Memory B cell (primary cell): ENCODE data around the gene ATP13A2.

Experiments used
- ATAC-seq: fragments of 150-1000 bp; cut with Tn5 transposase; 2 replicates; pipeline ENCODE4 v1.10.0; 2021; ENCODE audit warnings: low read depth, mild to moderate bottlenecking, moderate library complexity
- DNase-seq, 2 donors: peaks; one replicate each; pipeline ENCODE4 v3.0.0; 2022; ENCODE audit warnings: low spot score in 2 of 2
- H3K27ac Mint-ChIP-seq: one replicate; pipeline ENCODE4 v1.8.0; 2022; ENCODE audit warnings: mild to moderate bottlenecking, moderate library complexity, mixed read lengths
- H3K27me3 Mint-ChIP-seq: one replicate; pipeline ENCODE4 v1.8.0; 2022; ENCODE audit warnings: mixed read lengths
- H3K36me3 Mint-ChIP-seq: one replicate; pipeline ENCODE4 v1.8.0; 2022; ENCODE audit warnings: mild to moderate bottlenecking, mixed read lengths
- H3K4me1 Mint-ChIP-seq: one replicate; pipeline ENCODE4 v1.8.0; 2022; ENCODE audit warnings: mixed read lengths
- H3K4me3 Mint-ChIP-seq: one replicate; pipeline ENCODE4 v1.8.0; 2022; ENCODE audit warnings: mild to moderate bottlenecking, moderate library complexity, mixed read lengths
- H3K9me3 Mint-ChIP-seq: one replicate; pipeline ENCODE4 v1.8.0; 2022; ENCODE audit warnings: mixed read lengths

ATP13A2 gene

DNA sequence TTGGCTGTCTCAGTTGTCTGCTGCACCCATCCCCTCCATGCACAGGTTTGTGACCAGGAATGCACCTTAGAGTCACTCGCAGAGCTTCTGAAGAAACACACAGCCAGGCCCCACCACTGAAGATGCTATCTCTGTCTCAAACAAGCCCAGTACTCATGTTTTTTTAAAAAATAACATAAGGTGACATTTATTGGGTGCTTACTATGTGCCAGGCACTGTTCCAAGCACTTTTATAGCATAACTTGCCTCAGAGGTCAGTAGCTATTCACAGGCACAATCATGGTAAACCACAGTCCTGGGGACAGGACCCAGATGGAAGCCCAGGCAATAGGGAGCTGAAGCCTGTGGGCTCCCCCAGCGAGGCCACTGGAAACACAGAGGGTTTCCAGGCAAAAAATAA lies 8.8 kb upstream of the ATP13A2 start:
- no peak for DNase-seq
- Mint-ChIP-seq H3K27me3 (no peaks in the 10 kb centered on the region), H3K9me3 (no peaks in the 10 kb centered on the region), H3K4me1 (peaks cover 15% of the 10 kb centered on the region), H3K4me3 (no peak overlapping the region), H3K27ac (no peak overlapping the region), H3K36me3 (peaks cover 23% of the 10 kb centered on the region)
- ATAC-seq, result no peak

DNA sequence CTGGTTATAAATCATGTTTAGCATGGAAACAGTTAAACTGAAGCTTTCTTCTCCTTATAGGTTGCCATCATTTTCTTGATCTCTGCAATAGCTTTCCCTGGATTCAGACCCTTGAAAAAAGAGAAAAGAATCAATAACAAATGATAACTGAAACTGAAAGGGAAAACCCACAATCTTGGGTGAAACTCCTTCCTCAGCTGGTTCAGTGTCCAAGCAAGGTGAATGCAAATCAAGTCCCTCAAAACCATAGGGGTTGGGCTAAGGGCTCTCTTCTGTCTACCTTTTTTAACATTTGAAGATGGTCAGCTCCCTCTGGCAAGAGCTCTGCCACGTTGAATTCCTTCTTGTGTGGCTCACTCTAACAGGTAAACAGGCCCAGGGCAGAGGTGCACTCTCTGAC lies 7.1 kb upstream of the ATP13A2 start:
- Mint-ChIP-seq H3K4me1 (peaks cover 14% of the 10 kb centered on the region), H3K36me3 (peaks cover 19% of the 10 kb centered on the region), H3K9me3 (no peaks in the 10 kb centered on the region), H3K27me3 (no peaks in the 10 kb centered on the region), H3K4me3 (no peak overlapping the region), H3K27ac (peak overlapping the region; percentile 89)
- DNase-seq (no peak), ATAC-seq (peak; percentile 69)

- peaks cover 14% of the 10 kb centered on the region for H3K4me1 Mint-ChIP-seq
- peaks cover 15% of the 10 kb centered on the region for H3K36me3 Mint-ChIP-seq
- DNase-seq, result no peak
- H3K27ac Mint-ChIP-seq, result peak overlapping the region; percentile 14
- H3K9me3 Mint-ChIP-seq, result no peaks in the 10 kb centered on the region
- no peaks in the 10 kb centered on the region for H3K27me3 Mint-ChIP-seq
- ATAC-seq, result no peak
- no peak overlapping the region for H3K4me3 Mint-ChIP-seq
Measured at GRCh38 chr1:17017435-17017834, 5.7 kb upstream of the ATP13A2 start.

- Mint-ChIP-seq H3K9me3 (no peaks in the 10 kb centered on the region), H3K36me3 (peaks cover 13% of the 10 kb centered on the region), H3K4me1 (peaks cover 16% of the 10 kb centered on the region), H3K27ac (no peak overlapping the region), H3K4me3 (no peak overlapping the region), H3K27me3 (no peaks in the 10 kb centered on the region)
- no peak for ATAC-seq
- DNase-seq, result no peak
Measured at GRCh38 chr1:17016317-17016661, 4.6 kb upstream of the ATP13A2 start.

GRCh38 chr1:17014671-17015567 lies 3.2 kb upstream of the ATP13A2 start:
- Mint-ChIP-seq H3K9me3 (no peaks in the 10 kb centered on the region), H3K4me1 (peaks cover 22% of the 10 kb centered on the region), H3K27me3 (no peaks in the 10 kb centered on the region), H3K27ac (no peak overlapping the region), H3K4me3 (no peak overlapping the region), H3K36me3 (peaks cover 9% of the 10 kb centered on the region)
- DNase-seq (no peak), ATAC-seq (no peak)

DNA sequence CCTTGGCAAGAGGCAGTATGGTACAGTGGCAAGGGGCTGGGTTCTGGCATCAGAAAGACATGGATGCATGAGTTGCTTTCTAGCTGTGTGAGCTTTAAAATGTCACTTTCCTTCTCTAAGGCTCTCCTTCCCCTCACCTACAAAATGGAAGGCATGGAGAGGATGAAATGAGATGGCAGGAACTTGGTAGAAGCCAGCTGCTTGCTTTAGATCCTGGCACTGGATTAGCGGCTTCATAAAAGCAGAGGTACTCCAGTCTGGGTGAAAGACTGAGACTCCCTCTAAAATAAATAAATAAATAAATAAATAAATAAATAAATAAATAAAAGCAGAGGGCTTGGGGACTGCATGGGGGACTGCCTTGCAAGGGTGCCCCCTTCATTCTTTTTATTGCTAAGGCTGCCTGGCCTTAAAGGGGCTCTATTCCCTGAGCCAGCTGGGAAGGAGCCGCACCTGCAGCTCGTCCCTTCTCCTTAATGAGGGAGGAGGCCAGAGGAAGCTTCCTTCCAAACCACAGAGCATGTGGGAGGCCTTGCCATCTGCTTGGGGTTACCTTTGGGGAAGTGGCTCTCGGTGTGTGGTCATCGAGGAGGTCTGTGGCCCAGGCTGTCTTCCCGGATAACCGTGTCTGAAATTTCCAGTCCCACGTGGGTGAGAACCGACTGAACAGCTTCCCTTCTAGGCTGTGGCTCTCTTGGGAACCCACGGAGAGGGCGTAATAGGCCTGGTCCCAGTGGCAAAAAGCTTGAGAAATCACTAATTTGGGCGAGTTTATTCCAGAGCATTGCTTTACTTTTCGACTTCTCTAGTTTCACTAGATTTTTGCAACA lies 2.0 kb upstream of the ATP13A2 start:
- H3K4me1 Mint-ChIP-seq, result peaks cover 13% of the 10 kb centered on the region
- H3K27ac Mint-ChIP-seq, result no peak overlapping the region
- no peaks in the 10 kb centered on the region for H3K9me3 Mint-ChIP-seq
- no peaks in the 10 kb centered on the region for H3K27me3 Mint-ChIP-seq
- DNase-seq (no peak), ATAC-seq (no peak)
- peaks cover under 1% of the 10 kb centered on the region for H3K36me3 Mint-ChIP-seq
- H3K4me3 Mint-ChIP-seq, result no peak overlapping the region

DNA sequence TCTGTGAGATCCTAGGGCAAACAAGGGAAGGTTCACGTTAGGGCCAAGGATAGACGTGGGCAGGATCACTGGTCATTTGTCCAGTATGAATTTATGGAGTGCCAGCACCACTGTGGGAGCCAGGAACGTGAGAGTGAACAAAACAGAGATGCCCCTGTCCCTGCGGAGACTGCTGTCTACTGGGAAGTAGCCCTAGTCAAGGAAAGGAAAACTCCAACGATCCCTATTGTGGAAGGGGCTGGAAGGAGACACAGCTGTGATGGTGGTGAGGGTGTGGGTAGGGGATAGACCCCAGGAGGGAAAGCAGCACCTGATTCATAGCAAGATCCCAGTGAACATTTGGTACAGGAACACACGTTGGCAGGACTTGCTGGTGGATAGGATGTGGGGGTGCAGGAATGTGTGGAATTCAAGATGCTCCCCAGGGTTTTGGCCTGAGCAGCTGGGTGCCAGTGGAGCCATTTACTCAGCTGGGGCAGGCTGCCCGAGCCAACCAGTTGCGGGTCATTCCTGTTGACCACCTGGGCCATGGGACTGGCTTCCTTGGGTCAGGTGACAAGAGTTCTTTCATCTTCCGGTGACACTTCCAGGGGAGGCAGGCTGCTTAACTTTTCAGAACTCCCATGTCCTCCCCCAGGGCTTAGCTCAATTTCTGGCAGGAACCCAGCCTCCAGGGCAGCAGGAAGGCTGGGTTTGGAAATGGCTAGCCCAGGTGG lies 1.2 kb upstream of the ATP13A2 start:
- Mint-ChIP-seq H3K27ac (no peak overlapping the region), H3K4me3 (no peak overlapping the region)

DNA sequence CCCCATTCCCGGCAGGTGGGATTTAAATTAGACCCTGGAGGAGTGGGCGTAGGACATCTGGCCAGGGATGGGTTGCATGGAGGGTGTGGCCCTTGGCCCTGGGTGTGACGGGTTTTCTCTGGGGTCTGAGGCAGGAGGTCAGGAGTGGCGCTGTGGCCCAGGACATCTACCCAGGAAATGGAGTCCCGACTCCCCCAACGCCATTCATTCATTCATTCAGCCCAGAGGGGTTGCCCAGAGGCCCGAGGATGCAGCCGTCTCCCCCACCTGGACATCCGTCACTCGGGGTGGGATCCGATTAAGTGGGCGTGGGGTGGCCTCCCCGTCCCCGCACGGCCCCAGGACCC lies 663 bp downstream of the ATP13A2 start:
- DNase-seq (peak in 1 of 2 donors; percentile 29), ATAC-seq (no peak)
- Mint-ChIP-seq H3K4me1 (peaks cover 12% of the 10 kb centered on the region), H3K27me3 (no peaks in the 10 kb centered on the region), H3K27ac (no peak overlapping the region), H3K36me3 (no peaks in the 10 kb centered on the region), H3K9me3 (no peaks in the 10 kb centered on the region), H3K4me3 (peak overlapping the region; percentile 83)

More for the DNA sequence above, 1.2 kb upstream of the ATP13A2 start:
- DNase-seq (no peak), ATAC-seq (no peak)
- H3K36me3 Mint-ChIP-seq, result no peaks in the 10 kb centered on the region
- no peaks in the 10 kb centered on the region for H3K9me3 Mint-ChIP-seq
- peaks cover 12% of the 10 kb centered on the region for H3K4me1 Mint-ChIP-seq
- no peaks in the 10 kb centered on the region for H3K27me3 Mint-ChIP-seq

DNA sequence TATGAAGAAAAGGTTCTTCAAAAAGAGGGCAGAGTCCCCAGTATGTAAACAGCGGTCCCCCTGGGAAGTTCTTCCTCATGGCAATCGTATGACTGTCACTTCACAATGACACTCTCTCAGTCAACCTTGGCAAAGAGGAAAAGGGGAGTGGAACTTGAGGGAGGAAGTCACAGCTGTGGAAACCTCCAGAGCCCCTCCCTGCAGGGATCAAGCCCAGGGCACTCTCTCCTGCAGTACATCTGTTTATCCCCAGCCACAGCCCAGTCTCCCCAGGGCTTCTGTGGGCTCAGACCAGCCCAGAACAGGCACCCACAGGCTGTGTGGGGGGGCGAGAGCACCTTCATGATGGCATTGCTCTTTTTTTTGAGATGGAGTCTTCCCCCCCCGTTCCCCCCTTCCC lies 2.0 kb downstream of the ATP13A2 start:
- ATAC-seq, result no peak
- H3K27ac Mint-ChIP-seq, result no peak overlapping the region
- DNase-seq, result no peak
- no peaks in the 10 kb centered on the region for H3K36me3 Mint-ChIP-seq
- H3K27me3 Mint-ChIP-seq, result no peaks in the 10 kb centered on the region
- H3K4me1 Mint-ChIP-seq, result peaks cover 12% of the 10 kb centered on the region
- H3K4me3 Mint-ChIP-seq, result no peak overlapping the region
- no peaks in the 10 kb centered on the region for H3K9me3 Mint-ChIP-seq

DNA sequence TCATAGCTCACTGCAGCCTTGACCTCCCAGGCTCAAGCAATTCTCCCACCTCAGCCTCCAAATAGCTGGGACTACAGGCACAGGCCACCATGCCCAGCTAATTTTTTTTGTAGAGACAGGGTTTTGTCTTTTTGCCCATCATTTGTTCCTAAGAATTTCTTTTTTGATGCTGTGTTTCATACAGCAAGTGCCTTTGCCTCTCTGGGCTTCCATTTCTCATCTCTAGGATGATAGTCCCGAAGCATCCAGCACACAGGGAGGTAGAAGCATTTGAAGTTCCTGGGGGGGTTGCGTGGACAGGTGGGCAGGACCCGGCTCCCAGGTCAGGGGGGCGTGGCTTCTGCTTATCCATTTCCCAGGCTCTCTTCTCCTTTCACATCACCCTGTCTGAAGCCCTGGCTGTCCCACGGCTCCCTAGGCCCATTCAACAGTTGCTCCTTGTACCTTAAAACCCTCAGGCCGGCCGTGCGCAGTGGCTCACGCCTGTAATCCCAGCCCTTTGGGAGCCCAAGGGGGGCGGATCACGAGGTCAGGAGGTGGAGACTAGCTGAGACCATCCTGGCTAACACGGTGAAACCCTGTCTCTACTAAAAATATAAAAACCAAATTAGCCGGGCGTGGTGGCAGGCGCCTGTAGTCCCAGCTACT lies 3.4 kb downstream of the ATP13A2 start:
- ATAC-seq, result no peak

GRCh38 chr1:17007121-17007520 lies 4.6 kb downstream of the ATP13A2 start:
- H3K9me3 Mint-ChIP-seq, result no peaks in the 10 kb centered on the region
- DNase-seq (no peak), ATAC-seq (no peak)

More for the DNA sequence above, 3.4 kb downstream of the ATP13A2 start:
- no peaks in the 10 kb centered on the region for H3K9me3 Mint-ChIP-seq
- H3K36me3 Mint-ChIP-seq, result peaks cover 9% of the 10 kb centered on the region
- H3K4me3 Mint-ChIP-seq, result no peak overlapping the region
- no peak for DNase-seq
- H3K27ac Mint-ChIP-seq, result no peak overlapping the region
- peaks cover 14% of the 10 kb centered on the region for H3K4me1 Mint-ChIP-seq
- no peaks in the 10 kb centered on the region for H3K27me3 Mint-ChIP-seq

DNA sequence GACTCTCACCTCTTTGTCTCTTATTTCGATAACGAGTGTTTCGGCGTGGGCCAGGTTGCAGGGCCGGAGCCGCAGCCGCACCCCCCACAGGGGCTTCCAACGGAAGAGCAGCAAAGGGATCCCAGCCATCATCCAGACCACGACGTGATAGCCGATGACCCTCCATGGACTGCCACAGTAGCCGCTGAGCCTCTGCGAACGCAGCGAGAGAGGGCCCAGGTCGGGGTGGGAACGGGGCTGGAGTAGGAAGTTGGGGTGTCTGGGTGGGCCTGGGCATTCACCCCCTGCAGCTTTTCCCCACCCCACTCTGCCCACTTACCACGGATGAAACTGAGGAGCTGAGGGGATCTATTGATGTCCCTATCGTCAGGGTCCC lies 6.4 kb downstream of the ATP13A2 start:
- peaks cover 16% of the 10 kb centered on the region for H3K36me3 Mint-ChIP-seq
- no peaks in the 10 kb centered on the region for H3K9me3 Mint-ChIP-seq
- H3K27me3 Mint-ChIP-seq, result no peaks in the 10 kb centered on the region
- no peak overlapping the region for H3K4me3 Mint-ChIP-seq
- no peak for DNase-seq
- no peak for ATAC-seq
- H3K4me1 Mint-ChIP-seq, result peaks cover 6% of the 10 kb centered on the region
- H3K27ac Mint-ChIP-seq, result no peak overlapping the region

More at GRCh38 chr1:17007121-17007520, 4.6 kb downstream of the ATP13A2 start:
- Mint-ChIP-seq H3K4me3 (no peak overlapping the region), H3K27me3 (no peaks in the 10 kb centered on the region), H3K4me1 (peaks cover 10% of the 10 kb centered on the region), H3K36me3 (peaks cover 11% of the 10 kb centered on the region), H3K27ac (no peak overlapping the region)

- Mint-ChIP-seq H3K4me3 (no peak overlapping the region), H3K27me3 (no peaks in the 10 kb centered on the region), H3K9me3 (no peaks in the 10 kb centered on the region), H3K36me3 (peaks cover 17% of the 10 kb centered on the region), H3K4me1 (peaks cover 2% of the 10 kb centered on the region), H3K27ac (no peak overlapping the region)
- DNase-seq (no peak), ATAC-seq (no peak)
Measured at GRCh38 chr1:17004466-17005364, 7.0 kb downstream of the ATP13A2 start.
